ENCODE measurements around the gene NQO2.
"Not testable (repeated sequence)": the region's sequence is repeated elsewhere in the genome, so short reads cannot be mapped to it uniquely, and the experiment has no call there.

Gene NQO2

DNA sequence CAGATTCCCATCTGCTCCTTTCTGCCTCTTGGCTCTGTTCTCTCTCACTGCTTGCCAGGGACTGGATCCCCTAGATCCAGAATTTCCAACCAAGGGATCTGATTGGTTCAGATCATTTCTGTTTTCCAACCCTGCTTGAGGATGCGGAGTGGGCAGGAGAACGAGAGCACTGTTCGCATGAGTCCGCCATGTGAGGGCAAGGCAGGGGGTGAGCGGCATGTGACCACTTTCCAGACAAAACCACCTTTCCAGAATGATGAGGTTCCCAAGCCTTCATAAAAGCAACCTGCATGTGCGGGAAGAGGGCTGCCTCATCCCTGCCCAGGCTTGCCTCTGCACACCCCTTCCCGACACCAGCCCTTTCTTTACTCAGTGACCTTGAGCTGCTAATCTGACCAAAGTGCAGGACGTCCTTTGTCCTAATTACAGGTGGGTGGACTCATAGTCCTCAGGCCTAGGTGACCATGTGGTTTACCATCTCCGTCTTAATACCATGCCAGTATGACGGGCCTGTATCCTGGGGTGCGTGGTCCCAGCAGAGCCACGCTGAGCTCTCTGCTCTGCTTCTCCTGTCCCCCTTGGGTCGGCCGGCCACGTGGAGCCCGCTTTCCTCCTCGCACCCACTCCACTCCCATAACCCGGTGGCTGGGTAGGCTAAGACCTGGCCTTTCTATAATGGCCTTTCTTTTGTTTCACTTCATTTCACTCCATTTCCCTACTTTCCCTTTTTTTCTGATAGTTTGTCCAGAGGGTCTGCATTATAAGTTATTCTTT lies 14.4 kb downstream of the NQO2 start:
- DNase-seq: no peak

DNA sequence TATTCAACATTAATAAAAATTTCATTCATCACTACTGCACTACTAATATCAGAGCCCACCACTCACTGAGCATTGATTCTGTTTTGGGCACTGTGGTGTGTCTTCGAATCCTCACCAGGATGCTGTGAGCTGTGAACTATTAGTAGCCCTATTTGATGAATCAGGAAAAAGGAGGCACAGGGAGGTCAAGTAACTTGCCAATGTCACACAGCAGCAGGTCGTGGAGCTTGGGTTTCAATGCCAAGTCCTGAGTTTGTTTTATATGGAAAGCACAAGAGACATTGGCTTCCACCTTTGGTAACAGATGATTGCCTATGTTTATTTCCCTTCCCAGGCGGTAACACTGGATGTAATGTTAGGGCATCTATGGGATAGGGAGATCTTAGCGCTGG lies 15.0 kb downstream of the NQO2 start:
- no peak for DNase-seq

DNA sequence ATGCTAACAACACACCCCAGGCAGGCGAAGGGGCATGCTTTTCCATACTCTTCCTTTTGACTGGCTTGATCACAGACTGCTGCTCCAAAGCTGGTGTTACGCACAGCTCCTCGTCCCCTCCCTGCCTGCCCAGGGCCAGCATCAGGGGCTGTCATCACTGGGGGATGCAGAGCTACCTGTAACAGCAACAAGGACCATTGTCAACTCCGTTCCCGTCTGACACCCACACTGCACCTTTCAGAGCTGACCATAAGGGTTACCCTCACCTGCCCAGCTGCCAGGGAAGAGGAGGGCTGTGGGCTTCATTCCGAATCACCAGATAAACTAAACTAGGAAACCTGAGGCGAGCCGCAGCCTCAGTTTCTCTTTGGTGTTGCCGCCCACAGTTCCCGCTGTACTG lies 15.4 kb downstream of the NQO2 start:
- no peak for DNase-seq

DNA sequence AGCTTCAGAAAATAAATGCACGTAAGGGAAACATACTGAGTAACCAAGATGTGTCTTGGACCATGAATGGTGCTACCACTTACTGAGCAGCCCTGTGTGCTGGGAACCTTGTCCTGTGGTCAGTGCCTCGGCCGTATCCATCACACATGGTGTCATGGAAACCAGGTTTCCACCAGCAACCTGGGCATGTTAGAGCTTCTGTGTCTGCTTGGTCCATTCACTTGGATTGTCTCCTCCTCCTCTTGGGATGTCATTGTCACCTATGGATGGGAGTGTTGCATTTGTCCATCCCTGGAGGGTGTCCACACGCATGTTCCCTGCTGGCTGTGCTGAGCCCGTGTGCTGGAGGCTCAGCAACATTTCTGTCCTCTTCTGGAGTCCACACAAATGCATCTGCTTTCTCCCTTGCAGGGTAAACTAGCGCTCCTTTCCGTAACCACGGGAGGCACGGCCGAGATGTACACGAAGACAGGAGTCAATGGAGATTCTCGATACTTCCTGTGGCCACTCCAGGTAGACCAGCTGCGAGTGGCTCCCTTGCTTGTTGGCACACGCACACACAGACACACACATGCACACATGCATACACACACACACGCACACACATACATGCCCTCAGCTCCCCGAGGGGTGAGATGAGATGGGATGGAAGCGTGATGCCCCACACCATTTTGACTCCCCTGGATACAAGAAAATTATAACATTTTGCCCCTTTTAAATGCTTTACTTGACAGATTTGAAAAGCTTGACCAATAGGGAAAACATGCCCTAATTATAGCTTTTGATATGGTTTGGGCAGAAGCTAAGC lies 17.0 kb downstream of the NQO2 start:
- no peak for DNase-seq

DNA sequence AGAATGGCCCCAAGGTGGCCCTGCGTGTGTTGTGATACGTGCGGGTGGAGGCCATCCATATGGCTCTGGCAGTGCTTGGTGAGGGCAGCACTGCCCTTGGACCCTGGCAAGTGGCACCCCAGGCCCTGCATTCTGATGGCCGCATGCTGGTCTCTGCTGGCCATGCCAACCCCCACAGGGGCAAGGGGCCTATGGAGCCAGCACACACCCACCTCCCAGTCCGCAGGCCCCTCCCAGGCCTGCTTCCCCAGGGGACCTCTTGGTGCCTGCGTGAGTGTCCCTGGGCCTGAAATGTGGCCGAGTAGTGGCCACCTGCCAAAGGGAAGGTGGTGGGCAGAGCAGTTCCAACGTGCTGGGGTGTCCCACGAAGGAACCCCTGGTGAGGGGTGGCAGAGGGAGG lies 17.6 kb downstream of the NQO2 start:
- DNase-seq: no peak

DNA sequence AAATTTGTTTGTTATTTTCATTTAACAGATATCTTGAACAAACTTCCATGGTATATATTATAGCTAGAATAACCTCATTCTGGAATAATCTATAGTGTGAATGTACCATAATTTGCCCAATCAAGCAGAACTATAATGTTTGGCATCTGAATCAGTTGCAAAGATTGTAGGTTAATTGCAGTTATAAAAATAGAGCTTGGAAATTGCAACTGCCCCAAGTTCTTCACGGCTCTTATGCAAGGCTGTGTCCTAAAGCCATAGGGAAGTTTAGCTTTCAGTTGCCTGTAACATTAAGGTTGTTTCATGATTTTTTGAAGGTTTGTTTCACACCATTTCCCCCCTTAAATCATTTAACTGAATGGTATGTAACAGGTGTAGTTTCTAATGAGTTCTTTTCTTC lies 19.4 kb downstream of the NQO2 start:
- DNase-seq: peak in 3 of 4 experiments; percentile 17 to 48 (median 25)

DNA sequence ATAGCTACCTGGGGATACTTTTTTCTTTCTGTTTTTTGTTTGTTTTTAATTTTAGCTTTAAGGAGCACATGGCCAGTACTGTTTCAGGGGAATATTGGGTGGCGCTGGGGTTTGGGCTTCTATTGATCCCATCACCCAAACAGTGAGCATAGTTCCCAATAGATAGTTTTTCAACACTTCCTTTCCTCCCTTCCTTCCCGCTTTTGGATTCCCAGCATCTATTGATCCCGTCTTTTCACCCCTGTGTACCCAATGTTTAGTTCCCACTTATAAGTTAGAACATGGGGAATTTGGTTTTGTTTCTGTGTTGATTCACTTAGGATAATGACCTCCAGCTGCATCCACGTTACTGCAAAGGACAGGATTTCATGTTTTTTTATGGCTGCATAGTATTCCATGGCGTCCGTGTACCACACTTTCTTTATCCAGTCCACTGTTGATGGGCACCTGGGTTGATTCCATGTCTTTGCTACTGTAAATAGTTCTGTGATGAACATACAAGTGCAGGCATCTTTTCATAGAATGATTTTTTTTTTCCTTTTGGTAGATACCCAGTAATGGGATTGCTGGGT lies 20.1 kb downstream of the NQO2 start:
- DNase-seq: no peak

DNA sequence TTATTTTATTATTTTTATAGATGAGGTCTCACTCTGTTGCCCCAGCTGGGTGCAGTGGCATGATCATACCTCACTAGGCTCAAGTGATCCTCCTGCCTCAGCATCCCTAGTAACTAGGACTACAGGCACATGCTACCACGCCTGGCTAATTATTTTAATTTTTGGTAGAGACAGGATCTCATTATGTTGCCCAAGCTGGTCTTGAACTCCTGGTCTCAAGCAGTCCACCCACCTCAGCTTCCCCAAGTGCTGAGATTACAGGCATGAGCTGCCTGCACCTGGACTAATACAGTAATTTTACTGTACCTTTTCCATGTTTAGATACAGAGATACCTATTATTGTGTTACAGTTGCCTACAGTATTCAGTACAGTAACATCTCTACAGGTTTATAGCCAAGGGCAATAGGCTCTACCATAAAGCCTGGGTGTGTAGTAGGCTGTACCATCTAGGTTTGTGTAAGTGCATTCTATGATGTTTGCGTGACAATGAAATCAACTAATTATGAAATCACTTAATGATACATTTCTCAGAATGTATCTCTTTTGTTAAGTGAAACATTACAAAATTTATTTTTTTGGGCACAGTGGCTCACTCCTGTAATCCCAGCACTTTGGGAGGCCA lies 21.4 kb downstream of the NQO2 start:
- DNase-seq: not testable (repeated sequence)

DNA sequence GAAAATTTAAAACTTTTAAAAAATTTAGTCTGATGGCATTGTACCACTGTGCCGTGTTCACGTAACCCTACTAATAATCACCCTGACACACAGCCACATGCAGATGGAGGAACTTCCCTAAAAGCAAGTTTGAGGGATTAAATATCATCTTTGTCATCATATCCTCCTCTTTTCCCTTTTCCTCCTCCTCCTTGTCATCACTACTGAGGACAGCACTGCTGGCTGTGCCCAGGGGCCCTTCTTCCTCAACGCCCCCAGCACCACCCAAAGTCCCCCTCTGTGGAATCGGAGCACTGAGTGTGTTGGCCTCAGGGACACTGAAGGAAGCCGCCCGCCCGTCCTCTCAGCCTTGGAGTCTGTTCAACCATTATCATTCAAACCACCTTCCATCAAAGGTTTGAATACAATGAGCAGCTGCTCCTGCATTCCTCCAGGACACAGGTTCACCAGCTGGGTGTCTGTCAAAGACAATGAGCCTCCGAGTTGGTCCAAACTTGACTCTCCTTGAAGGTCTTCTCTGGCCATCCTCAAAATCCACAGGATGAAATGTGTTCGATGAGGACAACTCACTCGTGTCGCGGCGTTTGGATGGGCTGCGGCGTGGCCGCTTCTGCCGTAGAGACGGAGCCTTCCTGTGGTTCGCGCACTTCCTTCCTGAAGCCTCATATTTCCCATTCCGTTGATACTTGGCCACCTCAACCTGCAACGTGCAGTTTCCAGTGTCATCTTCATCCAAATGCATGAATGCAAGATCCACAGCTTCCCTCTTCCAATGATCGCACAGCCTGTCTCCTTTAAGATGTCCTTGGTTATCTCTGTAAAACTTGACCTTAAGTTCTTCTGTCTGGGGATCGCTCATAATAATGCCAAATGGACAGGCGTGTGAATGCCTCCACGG lies 23.3 kb downstream of the NQO2 start:
- DNase-seq: peak; percentile 47 to 80 (median 66)

DNA sequence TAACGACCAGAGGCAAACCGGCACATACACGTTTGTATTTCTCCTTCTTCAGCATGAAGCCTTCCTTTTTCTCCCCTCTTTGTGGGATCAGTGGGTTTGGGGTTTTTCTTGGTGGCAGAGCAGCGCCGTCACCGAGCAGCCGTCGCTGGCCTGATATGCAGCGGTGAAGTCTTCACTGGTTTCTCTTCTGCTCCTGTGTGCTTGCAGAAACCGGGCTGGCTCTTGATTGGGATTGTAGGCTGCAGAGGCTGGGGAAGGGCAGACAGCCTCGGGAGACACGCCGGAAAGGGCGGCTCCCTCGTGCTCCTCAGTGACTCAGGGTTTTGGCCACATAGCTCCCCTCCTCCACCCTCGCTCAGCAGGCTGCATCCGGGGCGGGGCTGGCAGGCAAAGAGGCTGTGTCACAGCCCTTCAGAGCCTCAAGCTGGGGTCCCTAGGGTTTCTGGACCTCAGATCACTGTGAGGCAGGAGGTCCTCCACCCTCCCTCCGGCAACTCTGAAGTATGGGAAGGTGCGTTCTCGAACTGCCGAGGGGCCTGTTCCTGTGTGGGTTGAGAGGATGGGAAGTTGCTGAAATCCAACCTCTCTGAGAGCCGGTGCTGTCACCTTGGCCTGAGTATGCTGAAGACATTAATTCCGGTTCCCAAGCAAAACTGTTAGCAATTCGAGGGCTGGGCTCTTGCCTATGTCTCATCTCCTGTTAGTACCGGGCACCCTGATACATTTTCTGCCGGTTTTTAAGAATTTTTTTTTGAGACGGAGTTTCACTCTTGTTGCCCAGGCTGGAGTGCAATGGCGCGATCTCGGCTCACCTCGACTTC lies 24.2 kb downstream of the NQO2 start:
- DNase-seq: peak; percentile 96 to 98 (median 98)

DNA sequence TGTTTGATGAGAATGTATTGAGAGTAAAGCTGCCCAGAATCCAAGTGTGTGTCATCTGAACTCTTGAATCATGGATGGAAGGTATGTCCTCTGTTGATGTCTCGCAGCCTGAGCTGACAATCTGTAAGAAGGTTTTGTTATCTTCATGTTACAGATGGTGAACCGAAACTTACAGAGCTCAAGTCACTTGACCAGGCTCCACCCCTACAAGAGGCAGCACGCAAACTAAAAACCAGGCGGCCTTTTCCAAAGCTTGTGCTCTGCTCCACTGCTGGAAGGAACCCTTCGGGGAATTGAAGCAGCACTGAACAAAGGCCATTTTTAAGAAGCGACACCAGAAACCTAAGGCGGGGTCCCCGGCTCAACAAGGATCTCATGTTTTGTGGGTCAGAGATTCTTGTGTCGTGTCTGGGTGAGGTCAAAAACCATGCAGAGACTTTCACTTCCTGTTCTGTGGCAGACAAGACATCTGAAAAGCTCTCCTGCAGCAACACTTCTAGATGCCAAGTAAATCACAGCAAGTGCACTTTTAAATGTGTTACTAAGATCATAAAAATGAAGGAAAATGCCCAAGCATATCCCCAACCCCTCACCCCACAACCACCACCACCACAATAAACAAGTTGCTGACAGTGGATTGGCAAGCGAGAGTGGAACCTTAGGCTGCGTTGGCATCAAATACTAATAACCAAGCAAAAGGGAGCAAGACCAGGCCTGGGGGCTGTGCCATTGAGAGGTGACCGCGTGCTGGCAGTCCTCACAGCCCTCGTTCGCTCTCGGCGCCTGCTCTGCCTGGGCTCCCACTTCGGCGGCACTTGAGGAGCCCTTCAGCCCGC lies 27.3 kb downstream of the NQO2 start:
- DNase-seq: peak; percentile 83 to 93 (median 89)

DNA sequence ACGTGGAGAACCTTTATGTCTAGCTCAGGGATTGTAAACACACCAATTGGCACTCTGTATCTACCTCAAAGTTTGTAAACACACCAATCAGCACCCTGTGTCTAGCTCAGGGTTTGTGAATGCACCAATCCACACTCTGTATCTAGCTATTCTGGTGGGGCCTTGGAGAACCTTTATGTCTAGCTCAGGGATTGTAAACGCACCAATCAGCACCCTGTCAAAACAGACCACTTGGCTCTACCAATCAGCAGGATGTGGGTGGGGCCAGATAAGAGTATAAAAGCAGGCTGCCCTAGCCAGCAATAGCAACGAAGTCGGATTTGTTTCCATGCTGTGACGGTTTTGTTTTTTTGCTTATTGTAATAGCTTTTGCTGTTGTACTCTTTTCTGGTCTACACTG lies 28.5 kb downstream of the NQO2 start:
- not testable (repeated sequence) for DNase-seq

DNA sequence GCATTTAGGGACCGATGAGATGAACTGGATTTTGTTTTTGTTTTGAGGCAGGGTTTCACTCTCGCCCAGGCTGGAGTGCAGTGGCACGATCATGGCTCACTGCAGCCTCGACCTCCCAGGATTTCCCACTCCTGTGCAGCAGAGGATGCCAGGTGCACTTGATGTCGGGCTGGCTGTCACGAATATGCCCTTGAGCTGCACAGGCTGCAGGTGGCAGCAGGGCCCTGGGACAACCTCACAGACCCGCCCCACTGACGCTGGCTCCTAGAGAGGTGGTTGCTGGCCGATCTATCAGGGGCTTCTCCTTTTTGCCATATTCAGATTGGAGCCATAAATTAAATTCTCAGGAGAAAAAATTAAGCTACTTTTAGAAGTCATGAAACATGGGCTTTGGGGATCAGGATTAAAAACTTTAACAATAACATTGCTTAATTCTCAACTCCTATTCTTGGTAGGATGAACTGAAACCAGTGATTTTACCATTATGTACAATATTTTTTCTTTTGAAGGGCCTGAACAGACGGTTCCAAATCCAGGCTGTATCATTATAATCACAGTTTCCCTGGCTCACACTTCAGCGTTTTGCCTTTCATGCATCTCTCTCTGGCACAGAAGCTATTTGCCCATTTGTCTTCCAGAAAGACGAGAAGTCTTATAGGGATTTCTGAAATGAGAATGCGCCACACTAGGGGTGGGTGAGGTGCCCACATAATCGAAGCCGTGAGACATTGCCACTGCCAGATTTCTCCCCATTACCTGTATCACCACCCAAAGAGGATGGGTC lies 32.4 kb downstream of the NQO2 start:
- DNase-seq: no peak

DNA sequence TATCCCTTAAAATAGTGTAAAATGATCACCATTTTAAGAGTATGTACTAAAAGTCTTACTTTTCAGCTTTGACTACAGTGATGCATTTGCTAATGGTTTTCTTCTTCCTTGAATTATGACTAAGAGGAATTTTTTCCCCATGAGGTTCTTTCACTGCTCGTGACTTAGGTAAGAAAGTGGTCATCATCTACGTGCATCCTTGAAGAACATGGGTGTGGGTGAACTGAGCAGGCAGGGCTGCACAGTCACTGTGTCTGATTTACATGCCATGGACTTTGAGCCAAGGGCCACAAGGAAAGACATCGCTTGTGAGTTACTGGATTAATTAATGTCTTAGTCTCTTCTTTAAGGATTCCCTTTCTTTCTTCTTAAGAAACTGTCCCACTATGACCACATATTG lies 33.3 kb downstream of the NQO2 start:
- no peak for DNase-seq

DNA sequence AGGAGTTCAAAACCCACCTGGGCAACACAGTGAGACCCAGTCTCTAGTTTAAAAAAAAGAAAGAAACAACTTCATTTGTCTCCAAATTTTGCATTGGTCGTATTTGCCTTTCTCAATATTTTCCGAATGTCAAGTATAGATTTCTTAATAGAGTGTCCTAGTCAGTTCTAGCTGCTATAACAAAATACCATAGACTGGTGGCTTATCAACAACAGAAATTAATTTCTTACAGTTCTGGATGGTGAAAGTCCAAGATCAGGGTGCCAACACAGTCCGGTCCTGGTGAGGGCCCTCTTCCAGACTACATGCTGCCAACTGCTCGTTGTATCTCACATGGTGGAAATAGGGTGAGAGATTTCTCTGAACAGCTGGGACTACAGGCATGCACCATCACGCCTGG lies 34.0 kb downstream of the NQO2 start:
- no peak for DNase-seq

DNA sequence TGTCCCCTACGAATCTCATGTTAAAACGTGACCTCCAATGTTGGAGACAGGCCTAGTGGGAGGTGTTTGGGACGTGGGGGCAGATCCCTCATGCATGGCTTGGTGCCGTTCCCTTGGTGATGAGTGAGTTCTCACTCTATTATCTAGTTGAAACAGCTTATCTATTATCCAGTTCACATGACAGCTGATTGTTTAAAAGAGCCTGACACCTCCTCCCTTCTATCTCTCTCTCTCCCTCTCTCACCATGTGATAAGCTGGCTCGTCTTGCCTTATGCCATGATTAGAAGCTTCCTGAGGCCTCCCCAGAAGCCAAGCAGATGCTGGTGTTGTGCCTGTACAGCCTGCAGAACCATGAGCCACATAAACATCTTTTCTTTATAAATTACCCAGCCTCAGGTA lies 35.7 kb downstream of the NQO2 start:
- no peak for DNase-seq

DNA sequence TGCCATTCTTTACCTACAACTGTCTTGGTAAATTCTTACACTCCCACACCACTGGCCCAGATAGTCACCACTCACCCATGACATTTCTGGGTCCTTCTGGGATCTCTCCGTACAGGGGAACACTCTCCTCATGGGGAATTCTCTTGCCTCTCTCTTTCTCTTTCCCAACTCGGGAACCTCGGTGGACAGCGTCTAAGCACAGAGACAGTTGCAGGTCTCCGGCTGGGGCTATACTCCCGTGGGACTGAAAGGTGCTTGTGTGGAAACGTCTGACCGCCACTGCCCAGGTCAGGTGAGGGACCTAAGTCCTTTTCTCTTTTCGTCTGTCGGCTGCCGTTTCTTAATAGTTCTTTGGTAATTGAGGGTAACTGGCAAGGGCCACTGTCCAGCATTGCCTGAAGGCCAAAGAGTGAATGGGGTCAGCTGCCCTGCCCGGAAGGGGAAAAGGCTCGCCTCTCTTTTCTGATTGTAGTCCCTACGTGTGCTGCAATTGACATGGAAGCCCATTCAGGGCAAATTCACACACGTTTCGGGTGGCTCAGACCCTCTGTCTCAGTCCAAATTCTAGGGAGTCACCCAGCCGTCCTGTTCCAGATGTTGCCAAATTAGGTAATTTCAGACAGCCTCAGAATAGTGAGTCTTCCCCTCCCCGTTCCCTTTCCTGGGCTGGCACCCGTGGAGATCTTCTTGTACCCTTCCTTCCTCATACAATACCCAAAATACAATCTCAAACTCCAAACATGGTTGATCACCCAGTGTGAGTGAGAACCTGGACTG lies 37.4 kb downstream of the NQO2 start:
- DNase-seq: no peak

DNA sequence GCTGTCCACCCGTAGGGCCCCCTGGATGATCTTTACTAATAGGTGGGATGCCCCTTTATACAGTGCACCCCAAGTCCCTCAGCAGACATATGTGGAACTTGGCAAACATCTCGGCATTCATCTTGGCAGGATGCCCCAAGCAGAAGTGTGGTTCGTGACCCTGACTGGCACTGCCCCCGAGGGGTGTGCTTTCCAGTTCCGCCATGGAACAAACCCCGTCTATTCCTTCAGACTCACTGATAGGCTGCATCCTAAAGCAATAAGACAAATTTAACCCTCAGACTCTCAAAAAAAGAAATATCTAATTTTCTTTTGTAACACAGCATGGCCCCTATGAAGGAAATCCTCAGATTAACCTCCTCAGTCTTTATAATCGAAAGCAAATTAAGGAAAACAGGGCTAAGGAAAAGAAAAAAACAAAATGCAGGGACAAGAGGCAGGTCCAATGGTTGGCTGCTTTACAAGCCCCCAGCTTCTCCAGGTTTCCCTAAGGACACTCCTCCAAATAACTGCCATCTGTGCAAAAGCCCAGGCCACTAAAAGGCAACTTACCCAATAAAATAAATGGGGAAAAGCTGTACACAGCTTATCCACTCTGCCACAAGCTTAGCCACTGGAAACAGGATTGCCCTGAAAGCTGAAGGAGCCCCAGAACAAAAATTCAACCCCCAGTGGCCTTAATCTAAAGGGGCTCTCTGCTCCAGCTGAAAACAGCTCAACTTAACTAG lies 38.1 kb downstream of the NQO2 start:
- DNase-seq: peak; percentile 49 to 66 (median 58)

Data from suppressor macrophage (primary cell).